Neural progenitor cell (in vitro differentiated cells): ENCODE data around the gene ASTN2.

Experiments used
- EZH2 ChIP-seq: fragments of 200-600 bp; sonication (generic); IDR thresholded peaks from 2 replicates; pipeline ENCODE4 v1.6.1; 2017; ENCODE audit warnings: antibody characterized with exemption, mild to moderate bottlenecking, moderate library complexity
- EZH2phosphoT487 ChIP-seq: fragments of 200-600 bp; sonication (generic); IDR thresholded peaks from 2 replicates; pipeline ENCODE4 v1.6.1; 2017; ENCODE audit warnings: antibody characterized with exemption
- TF ChIP-seq, protein P1 (sequence below): fragments of 200-600 bp; sonication (generic); IDR thresholded peaks from 2 replicates; pipeline ENCODE4 v1.5.1; 2017; ENCODE audit warnings: antibody characterized with exemption, mild to moderate bottlenecking

DNA sequence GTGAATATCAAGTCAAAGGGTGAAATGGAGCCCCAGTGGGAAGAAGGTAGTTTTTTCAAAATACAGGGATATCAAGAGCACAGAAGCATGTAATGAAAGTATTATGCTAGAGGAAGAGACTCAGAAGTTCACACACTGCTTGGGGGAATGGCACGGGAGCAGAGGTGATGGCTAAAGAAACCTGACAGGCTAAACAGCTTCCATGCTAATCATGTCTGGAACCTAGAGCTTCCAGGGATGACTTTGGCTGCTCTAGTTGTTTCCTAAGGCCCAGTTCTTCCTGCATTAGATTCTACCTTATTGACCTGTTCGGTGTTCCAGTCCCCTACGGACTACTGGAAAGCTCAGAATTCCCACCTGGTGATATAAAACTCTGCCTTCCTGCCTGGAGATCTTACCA, 693.4 kb downstream of the ASTN2 start:
- TF ChIP-seq, protein P1, sequence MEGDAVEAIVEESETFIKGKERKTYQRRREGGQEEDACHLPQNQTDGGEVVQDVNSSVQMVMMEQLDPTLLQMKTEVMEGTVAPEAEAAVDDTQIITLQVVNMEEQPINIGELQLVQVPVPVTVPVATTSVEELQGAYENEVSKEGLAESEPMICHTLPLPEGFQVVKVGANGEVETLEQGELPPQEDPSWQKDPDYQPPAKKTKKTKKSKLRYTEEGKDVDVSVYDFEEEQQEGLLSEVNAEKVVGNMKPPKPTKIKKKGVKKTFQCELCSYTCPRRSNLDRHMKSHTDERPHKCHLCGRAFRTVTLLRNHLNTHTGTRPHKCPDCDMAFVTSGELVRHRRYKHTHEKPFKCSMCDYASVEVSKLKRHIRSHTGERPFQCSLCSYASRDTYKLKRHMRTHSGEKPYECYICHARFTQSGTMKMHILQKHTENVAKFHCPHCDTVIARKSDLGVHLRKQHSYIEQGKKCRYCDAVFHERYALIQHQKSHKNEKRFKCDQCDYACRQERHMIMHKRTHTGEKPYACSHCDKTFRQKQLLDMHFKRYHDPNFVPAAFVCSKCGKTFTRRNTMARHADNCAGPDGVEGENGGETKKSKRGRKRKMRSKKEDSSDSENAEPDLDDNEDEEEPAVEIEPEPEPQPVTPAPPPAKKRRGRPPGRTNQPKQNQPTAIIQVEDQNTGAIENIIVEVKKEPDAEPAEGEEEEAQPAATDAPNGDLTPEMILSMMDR = no peak
- no peak for TF ChIP-seq EZH2
- no peak for TF ChIP-seq EZH2phosphoT487
